HEK293 (cell line): ENCODE results near the gene SLC30A7.

Experiments used
- CTCF ChIA-PET: fragments of 350-600 bp; formaldehyde crosslinking; extraction: SDS; loops from one replicate; lab custom pipeline; 2021; ENCODE audit warnings: antibody characterized with exemption; lab: Yijun Ruan, JAX
- POLR2A ChIA-PET: fragments of 300-600 bp; formaldehyde crosslinking; extraction: SDS; loops from one replicate; lab custom pipeline; 2020; ENCODE audit warnings: antibody characterized with exemption, inconsistent platforms; lab: Yijun Ruan, JAX
- H3K27ac ChIP-seq: fragments of 200-500 bp; sonication (Bioruptor generic); 2 replicates; pipeline ENCODE4 v1.5.1; 2014; ENCODE audit warnings: low read depth, low read length, control low read depth, inconsistent platforms; ENCODE audit errors: extremely low read depth
- H3K36me3 ChIP-seq, 2 experiments: fragments of 200-500 bp in 1 of 2; sonication (Bioruptor generic) in 1 of 2; 1 replicate in 1 of 2; 2 replicates in 1 of 2; pipeline ENCODE4 v1.5.1; 2014 to 2017; ENCODE audit warnings: inconsistent platforms in 2 of 2, low read length in 2 of 2; ENCODE audit not compliant: control insufficient read depth in 2 of 2, insufficient read depth in 1 of 2
- H3K4me1 ChIP-seq: fragments of 200-500 bp; sonication (Bioruptor generic); 2 replicates; pipeline ENCODE4 v1.5.1; 2014; ENCODE audit warnings: mild to moderate bottlenecking, low read length, inconsistent platforms; ENCODE audit not compliant: control insufficient read depth, insufficient read depth
- H3K4me3 ChIP-seq: 2 replicates; pipeline ENCODE4 v1.5.1; 2011; ENCODE audit warnings: low read depth, mild to moderate bottlenecking, control low read depth, low read length, moderate library complexity
- H3K9me3 ChIP-seq: fragments of 200-500 bp; sonication (Bioruptor generic); 2 replicates; pipeline ENCODE4 v1.5.1; 2014; ENCODE audit warnings: low read depth, low read length, inconsistent platforms; ENCODE audit not compliant: control insufficient read depth, insufficient read depth
- KLF17 ChIP-seq: fragments of 450-650 bp; formaldehyde crosslinking; IDR thresholded peaks from 2 replicates; pipeline ENCODE4 v1.5.1; 2016; ENCODE audit warnings: missing biosample characterization, missing genetic modification characterization
- PRDM4 ChIP-seq: fragments of 450-650 bp; formaldehyde crosslinking; IDR thresholded peaks from 2 replicates; pipeline ENCODE4 v1.5.1; 2017; ENCODE audit warnings: missing biosample characterization, missing genetic modification characterization
- RBAK ChIP-seq: fragments of 450-650 bp; formaldehyde crosslinking; IDR thresholded peaks from 2 replicates; pipeline ENCODE4 v1.5.1; 2016; ENCODE audit warnings: missing biosample characterization, missing genetic modification characterization
- SALL2 ChIP-seq: fragments of 450-650 bp; formaldehyde crosslinking; IDR thresholded peaks from 2 replicates; pipeline ENCODE4 v1.5.0; 2017; ENCODE audit warnings: missing biosample characterization, mild to moderate bottlenecking, missing genetic modification characterization, borderline replicate concordance
- SP3 ChIP-seq: fragments of 450-650 bp; formaldehyde crosslinking; IDR thresholded peaks from 2 replicates; pipeline ENCODE4 v1.5.1; 2016; ENCODE audit warnings: missing biosample characterization, missing genetic modification characterization
- TCF7L2 ChIP-seq: IDR thresholded peaks from 2 replicates; pipeline ENCODE4 v1.6.1; 2011; ENCODE audit warnings: low read depth, mild to moderate bottlenecking, inconsistent platforms, low read length, moderate library complexity, borderline replicate concordance
- TRIM28 ChIP-seq: IDR thresholded peaks from 2 replicates; pipeline ENCODE4 v1.6.1; 2011; ENCODE audit warnings: low read length, control low read depth, borderline replicate concordance
- ZBTB10 ChIP-seq: fragments of 450-650 bp; formaldehyde crosslinking; IDR thresholded peaks from 2 replicates; pipeline ENCODE4 v1.5.1; 2016; ENCODE audit warnings: missing biosample characterization, missing genetic modification characterization
- ZBTB11 ChIP-seq: fragments of 450-650 bp; formaldehyde crosslinking; conservative IDR thresholded peaks from 2 replicates; pipeline ENCODE4 v1.5.1; 2016; ENCODE audit warnings: low read depth, missing biosample characterization, missing genetic modification characterization
- ZFP41 ChIP-seq: fragments of 450-650 bp; formaldehyde crosslinking; IDR thresholded peaks from 2 replicates; pipeline ENCODE4 v1.5.1; 2016; ENCODE audit warnings: missing biosample characterization, missing genetic modification characterization, borderline replicate concordance
- ZNF214 ChIP-seq: fragments of 450-650 bp; formaldehyde crosslinking; IDR thresholded peaks from 2 replicates; pipeline ENCODE4 v1.5.1; 2017; ENCODE audit warnings: missing biosample characterization, mild to moderate bottlenecking, missing genetic modification characterization, borderline replicate concordance
- ZNF24 ChIP-seq: fragments of 450-650 bp; formaldehyde crosslinking; IDR thresholded peaks from 2 replicates; pipeline ENCODE4 v1.5.1; 2016; ENCODE audit warnings: missing biosample characterization, missing genetic modification characterization
- ZNF341 ChIP-seq: fragments of 450-650 bp; formaldehyde crosslinking; IDR thresholded peaks from 2 replicates; pipeline ENCODE4; 2016; ENCODE audit warnings: low read depth, missing biosample characterization, missing genetic modification characterization
- ZNF394 ChIP-seq: fragments of 450-650 bp; formaldehyde crosslinking; IDR thresholded peaks from 2 replicates; pipeline ENCODE4 v1.5.1; 2016; ENCODE audit warnings: missing biosample characterization, missing genetic modification characterization, mild to moderate bottlenecking, moderate library complexity, borderline replicate concordance
- ZNF426 ChIP-seq: fragments of 450-650 bp; formaldehyde crosslinking; IDR thresholded peaks from 2 replicates; pipeline ENCODE4 v1.5.1; 2017; ENCODE audit warnings: missing biosample characterization, missing genetic modification characterization, mild to moderate bottlenecking, inconsistent platforms, moderate library complexity
- ZNF488 ChIP-seq: fragments of 450-650 bp; formaldehyde crosslinking; IDR thresholded peaks from 2 replicates; pipeline ENCODE4 v1.5.1; 2016; ENCODE audit warnings: missing biosample characterization, missing genetic modification characterization
- ZNF510 ChIP-seq: fragments of 450-650 bp; formaldehyde crosslinking; IDR thresholded peaks from 2 replicates; pipeline ENCODE4 v1.5.1; 2018; ENCODE audit warnings: mild to moderate bottlenecking, missing genetic modification characterization, missing biosample characterization; ENCODE audit not compliant: insufficient replicate concordance
- ZNF530 ChIP-seq: fragments of 450-650 bp; formaldehyde crosslinking; IDR thresholded peaks from 2 replicates; pipeline ENCODE4 v1.5.1; 2016; ENCODE audit warnings: low read depth, missing biosample characterization, missing genetic modification characterization
- ZNF623 ChIP-seq: fragments of 450-650 bp; formaldehyde crosslinking; IDR thresholded peaks from 2 replicates; pipeline ENCODE4 v1.5.1; 2016; ENCODE audit warnings: missing biosample characterization, missing genetic modification characterization
- ZNF645 ChIP-seq: fragments of 450-650 bp; formaldehyde crosslinking; IDR thresholded peaks from 2 replicates; pipeline ENCODE4; 2016; ENCODE audit warnings: missing biosample characterization, missing genetic modification characterization
- ZNF677 ChIP-seq: fragments of 450-650 bp; IDR thresholded peaks from 2 replicates; pipeline ENCODE4 v1.5.0; 2018; ENCODE audit warnings: missing biosample characterization, mild to moderate bottlenecking, missing genetic modification characterization, moderate library complexity
- ZNF747 ChIP-seq: fragments of 450-650 bp; formaldehyde crosslinking; IDR thresholded peaks from 2 replicates; pipeline ENCODE4 v1.5.1; 2016; ENCODE audit warnings: missing biosample characterization, missing genetic modification characterization
- ZNF830 ChIP-seq: fragments of 450-650 bp; IDR thresholded peaks from 2 replicates; pipeline ENCODE4 v1.5.0; 2018; ENCODE audit warnings: missing biosample characterization, missing genetic modification characterization, low read depth, mild to moderate bottlenecking, moderate library complexity

Gene SLC30A7

GRCh38 chr1:100860397-100860991, 35.4 kb upstream of the SLC30A7 start:
- ChIA-PET CTCF (interaction anchor here (0.9 kb wide), 1 partner anchor 401 kb away, joined by 4 read pairs; no protein-coding TSS in a partner anchor), POLR2A (no interaction called here)
- TF ChIP-seq ZBTB10 (tag by site-specific recombination) (no peak), ZNF645 (no peak), ZBTB11 (no peak), ZNF394 (tag by site-specific recombination) (peak; percentile 45; the same call in 1 of the 2 replicates), TCF7L2 (peak; percentile 68), ZNF510 (tag by site-specific recombination) (peak; percentile 85), PRDM4 (tag by site-specific recombination) (no peak), ZNF426 (tag by site-specific recombination) (no peak), ZNF623 (no peak), ZNF747 (no peak), SALL2 (tag by site-specific recombination) (no peak), SP3 (tag by site-specific recombination) (no peak), ZNF214 (tag by site-specific recombination) (no peak), TRIM28 (0 out of 2 replicates have a peak, but pooled peaks have one; percentile 43)
- Histone ChIP-seq H3K9me3 (no peaks in the 10 kb centered on the region), H3K36me3 (no peaks in the 10 kb centered on the region), H3K4me3 (no peak overlapping the region), H3K27ac (no peak overlapping the region), H3K4me1 (no peaks in the 10 kb centered on the region)

GRCh38 chr1:100861379-100861778, 34.5 kb upstream of the SLC30A7 start:
- CTCF ChIA-PET: interaction anchor here (0.9 kb wide), 1 partner anchor 402 kb away, joined by 4 read pairs; no protein-coding TSS in a partner anchor
- H3K27ac ChIP-seq: no peak overlapping the region
- no peaks in the 10 kb centered on the region for H3K9me3 ChIP-seq
- H3K4me1 ChIP-seq: no peaks in the 10 kb centered on the region
- H3K4me3 ChIP-seq: no peak overlapping the region
- no peaks in the 10 kb centered on the region for H3K36me3 ChIP-seq
- POLR2A ChIA-PET: no interaction called here
- TF ChIP-seq ZNF341 (tag by site-specific recombination): no peak
- TF ChIP-seq KLF17: no peak
- no peak for TF ChIP-seq ZFP41
- TF ChIP-seq ZNF677 (tag by site-specific recombination): no peak
- TF ChIP-seq RBAK (tag by site-specific recombination): no peak
- no peak for TF ChIP-seq ZNF530 (tag by site-specific recombination)
- no peak for TF ChIP-seq ZNF24 (tag by site-specific recombination)
- TF ChIP-seq ZNF830 (tag by site-specific recombination): no peak
- TF ChIP-seq ZNF488 (tag by site-specific recombination): no peak
- TF ChIP-seq TCF7L2: no peak
